Adipocyte (in vitro differentiated cells): ENCODE results near the gene CDH18.
"Not testable (repeated sequence)": the region's sequence is repeated elsewhere in the genome, so short reads cannot be mapped to it uniquely, and the experiment has no call there.

Experiments used
- DNase-seq: peaks from one replicate; pipeline ENCODE4 v3.0.0-alpha.2; 2015; ENCODE audit warnings: low read depth
- H3K27me3 ChIP-seq: replicated peaks from 2 replicates; pipeline ENCODE4 v1.7.0; 2013; ENCODE audit warnings: mild to moderate bottlenecking, low read length, moderate library complexity; ENCODE audit not compliant: control insufficient read depth, insufficient read depth
- H3K36me3 ChIP-seq: 2 replicates; pipeline ENCODE4 v1.7.0; 2013; ENCODE audit warnings: low read length, mild to moderate bottlenecking, moderate library complexity; ENCODE audit not compliant: control insufficient read depth, insufficient read depth, severe bottlenecking
- H3K4me1 ChIP-seq: 2 replicates; pipeline ENCODE4 v1.7.0; 2013; ENCODE audit warnings: mild to moderate bottlenecking, low read length, moderate library complexity; ENCODE audit not compliant: control insufficient read depth, insufficient read depth
- H3K4me3 ChIP-seq: 2 replicates; pipeline ENCODE4 v1.7.0; 2013; ENCODE audit warnings: mild to moderate bottlenecking, low read length, moderate library complexity
- H3K9ac ChIP-seq: 2 replicates; pipeline ENCODE4 v1.7.0; 2013; ENCODE audit warnings: mild to moderate bottlenecking, low read length, moderate library complexity
- H3K9me3 ChIP-seq: 2 replicates; pipeline ENCODE4 v1.7.0; 2013; ENCODE audit warnings: mild to moderate bottlenecking, low read length, moderate library complexity; ENCODE audit not compliant: control insufficient read depth

Gene CDH18

DNA sequence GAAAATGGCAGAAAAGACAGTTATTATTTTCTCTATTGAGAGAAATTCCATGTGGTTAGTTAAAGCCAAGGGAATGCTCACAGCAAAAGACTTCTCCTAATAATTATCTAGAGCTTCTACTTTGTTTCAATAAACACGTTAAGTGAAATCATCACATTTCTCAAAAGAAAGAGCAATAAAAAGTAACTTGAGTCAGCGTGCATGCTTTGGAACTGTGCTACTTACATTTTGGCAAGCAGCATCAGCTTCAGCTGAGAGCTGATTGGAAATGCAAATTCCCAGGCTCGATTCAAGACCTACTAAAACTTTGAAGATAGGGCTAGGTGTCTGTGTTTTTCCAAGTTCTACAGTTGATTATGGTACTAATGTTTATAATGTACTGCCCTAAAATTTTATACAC lies 132.1 kb downstream of the CDH18 start:
- H3K4me3 ChIP-seq = no peak overlapping the region
- no peaks in the 10 kb centered on the region for H3K36me3 ChIP-seq
- H3K4me1 ChIP-seq = peaks cover 16% of the 10 kb centered on the region
- DNase-seq = peak; percentile 11
- H3K9me3 ChIP-seq = no peaks in the 10 kb centered on the region
- H3K27me3 ChIP-seq = no peaks in the 10 kb centered on the region
- no peak overlapping the region for H3K9ac ChIP-seq

DNA sequence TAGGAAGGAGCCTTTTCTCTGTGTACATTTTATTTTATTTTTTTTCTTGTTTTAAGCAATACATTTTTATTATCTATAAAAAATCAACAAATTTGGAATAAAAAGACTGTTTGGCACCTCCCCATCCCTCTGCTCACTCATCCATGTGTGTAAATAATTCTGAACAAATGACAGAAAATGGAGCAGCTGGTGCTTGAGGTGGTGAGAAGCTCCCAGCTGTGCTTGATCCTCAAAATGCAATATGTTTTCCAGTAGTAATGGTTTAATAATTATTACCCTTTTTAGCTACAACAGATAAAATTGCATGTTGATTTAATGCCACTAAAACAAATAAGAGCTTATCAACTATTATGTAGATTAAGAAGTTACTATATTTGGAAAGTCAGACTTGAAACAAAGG lies 132.5 kb downstream of the CDH18 start:
- H3K4me3 ChIP-seq = no peak overlapping the region
- H3K4me1 ChIP-seq = peaks cover 16% of the 10 kb centered on the region
- H3K27me3 ChIP-seq = no peaks in the 10 kb centered on the region
- no peaks in the 10 kb centered on the region for H3K36me3 ChIP-seq
- H3K9me3 ChIP-seq = no peaks in the 10 kb centered on the region
- DNase-seq = peak; percentile 1
- H3K9ac ChIP-seq = no peak overlapping the region

DNA sequence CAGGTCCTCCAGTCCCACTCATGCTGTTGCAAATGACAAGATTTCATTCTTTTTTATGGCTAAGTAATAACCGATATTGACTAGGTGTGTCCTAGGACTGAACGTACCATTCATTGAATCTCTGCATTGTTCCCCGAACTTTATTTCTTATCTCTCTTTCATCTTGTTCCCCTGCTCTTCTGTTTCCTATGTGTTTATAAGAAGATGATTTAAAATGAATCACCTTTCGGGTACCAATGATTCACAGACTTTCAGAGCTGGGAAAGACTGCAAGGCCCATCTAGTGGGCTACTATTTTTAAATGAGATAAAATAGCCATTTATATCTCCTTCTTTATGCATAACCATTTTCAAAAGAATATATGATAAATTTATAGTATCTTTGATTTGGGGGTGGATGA lies 133.0 kb downstream of the CDH18 start:
- Histone ChIP-seq H3K9me3 (no peaks in the 10 kb centered on the region), H3K4me3 (no peak overlapping the region), H3K9ac (no peak overlapping the region), H3K27me3 (no peaks in the 10 kb centered on the region), H3K36me3 (no peaks in the 10 kb centered on the region), H3K4me1 (peaks cover 16% of the 10 kb centered on the region)
- peak; percentile 25 for DNase-seq

DNA sequence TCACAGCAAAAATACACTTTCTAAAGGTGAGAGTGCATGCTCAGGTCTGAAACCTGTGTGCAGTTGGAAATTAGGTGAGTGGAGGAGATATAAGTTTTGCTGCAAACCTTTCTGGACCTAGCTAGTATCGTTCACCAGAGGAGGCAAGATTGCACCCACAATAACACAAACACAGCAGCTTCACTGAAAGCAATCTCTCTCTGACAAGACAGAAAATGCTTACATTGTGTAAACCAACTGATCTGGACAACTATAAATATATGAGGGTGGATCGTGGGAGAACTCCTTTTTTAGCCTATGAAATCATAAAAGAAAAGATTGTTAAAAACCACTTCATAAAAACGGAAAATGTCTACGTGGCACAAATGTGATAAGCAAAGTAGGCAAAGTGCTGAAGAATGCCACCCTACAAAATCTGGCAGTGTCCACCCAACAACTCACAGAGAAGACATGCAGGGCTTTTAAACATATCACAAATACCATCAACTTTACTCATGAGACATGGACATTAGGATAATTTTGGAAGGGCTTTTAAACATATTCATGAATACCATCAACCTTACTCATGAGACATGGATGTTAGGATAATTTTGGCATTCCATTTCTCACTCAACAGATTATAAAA lies 134.3 kb downstream of the CDH18 start:
- Histone ChIP-seq H3K4me3 (no peak overlapping the region), H3K27me3 (no peaks in the 10 kb centered on the region), H3K36me3 (no peaks in the 10 kb centered on the region), H3K9ac (no peak overlapping the region), H3K4me1 (peaks cover 16% of the 10 kb centered on the region), H3K9me3 (no peaks in the 10 kb centered on the region)
- DNase-seq = peak; percentile 81

DNA sequence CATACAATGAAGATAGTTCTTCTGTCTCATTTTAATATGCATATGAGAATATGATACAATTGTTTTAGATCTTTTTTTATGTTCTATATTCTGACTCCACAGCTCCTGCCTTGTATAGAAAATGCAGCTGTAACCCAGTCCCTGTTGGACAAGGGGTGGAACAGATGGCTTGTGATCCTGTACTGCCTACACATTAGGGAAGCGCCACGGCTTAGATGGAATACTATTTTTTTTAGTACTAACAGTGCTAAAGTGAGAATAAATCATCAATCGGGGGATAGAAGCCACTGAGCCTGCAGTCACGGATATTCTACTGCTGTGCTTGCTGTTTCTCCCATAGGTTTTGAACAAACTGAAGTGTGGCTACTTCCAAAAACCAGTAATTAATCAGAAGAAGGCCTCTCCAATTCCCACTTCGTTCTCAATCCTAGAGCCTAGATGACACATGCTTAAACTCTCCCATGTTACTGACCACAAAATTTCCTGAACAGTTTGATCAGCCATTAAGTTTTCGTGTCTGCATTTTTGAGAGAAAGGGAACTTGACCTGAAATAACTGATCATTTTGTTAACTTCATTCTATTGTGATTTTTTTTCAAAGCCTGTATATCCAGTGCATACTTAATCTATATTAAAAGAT lies 150.3 kb downstream of the CDH18 start:
- peak; percentile 7 for DNase-seq

DNA sequence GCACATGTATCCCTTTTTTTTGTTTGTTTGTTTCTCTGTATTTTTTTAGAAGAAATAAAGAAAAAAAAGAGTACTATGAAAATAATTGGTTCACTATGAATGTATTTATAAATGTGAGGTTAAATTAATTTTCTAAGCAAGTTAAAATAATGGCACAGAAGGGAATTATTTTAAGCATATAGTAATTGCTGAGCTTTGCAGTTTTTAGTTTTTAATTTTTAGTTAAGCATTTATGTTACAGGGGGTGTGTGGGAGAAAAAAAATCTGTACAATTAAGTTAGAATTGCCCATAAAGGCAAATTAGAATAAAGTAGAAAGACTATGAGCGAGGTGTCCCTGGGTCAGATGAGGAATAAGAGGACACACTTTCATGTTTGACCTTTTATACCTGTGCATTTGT lies 152.6 kb downstream of the CDH18 start:
- no peaks in the 10 kb centered on the region for H3K9me3 ChIP-seq
- H3K4me3 ChIP-seq = no peak overlapping the region
- H3K4me1 ChIP-seq = no peaks in the 10 kb centered on the region

More for the DNA sequence above, 150.3 kb downstream of the CDH18 start:
- peaks cover 3% of the 10 kb centered on the region for H3K9me3 ChIP-seq
- H3K4me1 ChIP-seq = no peaks in the 10 kb centered on the region
- H3K9ac ChIP-seq = no peak overlapping the region
- no peaks in the 10 kb centered on the region for H3K27me3 ChIP-seq
- H3K4me3 ChIP-seq = no peak overlapping the region
- no peaks in the 10 kb centered on the region for H3K36me3 ChIP-seq

DNA sequence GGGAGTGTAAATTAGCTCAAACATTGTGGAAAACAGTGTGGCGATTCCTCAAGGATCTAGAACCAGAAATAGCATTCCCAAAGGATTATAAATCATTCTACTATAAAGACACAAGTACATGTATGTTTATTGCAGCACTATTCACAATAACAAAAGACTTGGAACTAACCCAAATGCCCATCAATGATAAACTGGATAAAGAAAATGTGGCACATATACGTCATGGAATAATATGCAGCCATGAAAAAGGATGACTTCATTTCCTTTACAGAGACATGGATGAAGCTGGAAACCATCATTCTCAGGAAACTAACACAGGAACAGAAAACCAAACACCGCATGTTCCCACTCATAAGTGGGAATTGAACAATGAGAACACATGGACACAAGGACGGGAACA lies 175.3 kb downstream of the CDH18 start:
- not testable (repeated sequence) for H3K4me1 ChIP-seq, H3K9ac ChIP-seq, H3K36me3 ChIP-seq, H3K9me3 ChIP-seq, DNase-seq, H3K4me3 ChIP-seq, H3K27me3 ChIP-seq

More for the DNA sequence above, 152.6 kb downstream of the CDH18 start:
- Histone ChIP-seq H3K9ac (no peak overlapping the region), H3K27me3 (no peaks in the 10 kb centered on the region), H3K36me3 (no peaks in the 10 kb centered on the region)
- DNase-seq = no peak

DNA sequence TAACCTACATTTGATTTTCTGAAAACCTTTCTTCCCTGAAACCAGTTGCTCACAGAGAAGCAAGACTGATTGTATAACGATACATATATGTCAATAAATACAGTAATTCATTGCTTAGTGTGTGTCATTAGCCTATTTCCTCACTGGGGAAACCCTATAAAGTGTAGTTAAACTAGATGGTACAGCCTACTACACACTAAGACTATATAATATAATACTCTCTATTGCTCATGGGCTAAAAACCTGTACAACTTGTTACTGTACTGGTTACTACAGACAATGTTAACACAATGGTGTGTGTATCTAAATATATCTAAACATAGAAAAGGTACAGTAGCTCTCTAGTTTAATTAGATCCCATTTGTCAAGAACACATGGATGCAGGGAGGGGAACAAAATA lies 181.2 kb downstream of the CDH18 start:
- H3K4me3 ChIP-seq = no peak overlapping the region
- H3K9ac ChIP-seq = no peak overlapping the region
- H3K36me3 ChIP-seq = no peaks in the 10 kb centered on the region
- DNase-seq = no peak
- no peaks in the 10 kb centered on the region for H3K9me3 ChIP-seq
- H3K27me3 ChIP-seq = no peaks in the 10 kb centered on the region
- no peaks in the 10 kb centered on the region for H3K4me1 ChIP-seq

DNA sequence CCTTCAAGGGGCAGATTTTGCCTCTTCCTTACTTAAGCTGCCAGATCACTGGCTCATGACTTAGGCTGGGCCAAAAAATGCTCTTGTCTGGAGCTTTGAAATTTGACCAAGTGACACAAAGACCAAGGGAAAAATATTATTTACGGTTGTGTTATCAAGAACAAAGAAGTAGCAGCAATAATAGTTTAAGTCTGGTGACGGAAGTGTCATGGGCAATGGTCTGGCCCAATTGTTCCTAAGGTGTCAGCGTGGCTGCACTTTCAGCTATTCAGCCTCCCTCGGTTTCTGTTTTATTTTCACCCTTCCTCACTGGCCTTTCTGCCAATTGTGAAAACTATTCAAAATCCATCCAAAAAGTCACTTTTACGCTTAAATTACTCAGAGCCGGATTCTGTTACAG lies 185.3 kb downstream of the CDH18 start:
- no peak for DNase-seq
- H3K4me3 ChIP-seq = no peak overlapping the region
- no peaks in the 10 kb centered on the region for H3K36me3 ChIP-seq
- no peaks in the 10 kb centered on the region for H3K4me1 ChIP-seq
- no peak overlapping the region for H3K9ac ChIP-seq
- no peaks in the 10 kb centered on the region for H3K9me3 ChIP-seq
- no peaks in the 10 kb centered on the region for H3K27me3 ChIP-seq

DNA sequence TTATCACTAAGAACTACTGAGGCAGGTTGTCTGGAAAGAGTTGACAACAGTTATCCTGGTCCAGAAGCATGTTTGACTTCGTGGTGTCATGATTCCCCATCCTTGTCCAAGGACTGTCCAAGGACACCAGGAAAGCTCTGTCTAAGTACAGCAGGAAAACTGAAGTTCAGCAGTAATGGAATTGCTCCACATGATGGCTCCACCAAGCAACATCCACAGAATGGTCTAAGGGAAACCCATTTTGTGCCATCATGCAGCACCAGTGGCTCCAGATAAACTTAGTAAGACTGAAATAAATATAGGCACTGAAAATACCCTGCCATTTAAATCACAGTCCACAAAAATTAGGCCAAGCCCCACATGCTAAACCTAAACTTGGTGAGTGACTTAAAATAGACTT lies 192.8 kb downstream of the CDH18 start:
- no peaks in the 10 kb centered on the region for H3K27me3 ChIP-seq
- no peaks in the 10 kb centered on the region for H3K4me1 ChIP-seq
- peak; percentile 48 for DNase-seq
- no peaks in the 10 kb centered on the region for H3K9me3 ChIP-seq
- no peak overlapping the region for H3K4me3 ChIP-seq
- no peak overlapping the region for H3K9ac ChIP-seq
- H3K36me3 ChIP-seq = no peaks in the 10 kb centered on the region

DNA sequence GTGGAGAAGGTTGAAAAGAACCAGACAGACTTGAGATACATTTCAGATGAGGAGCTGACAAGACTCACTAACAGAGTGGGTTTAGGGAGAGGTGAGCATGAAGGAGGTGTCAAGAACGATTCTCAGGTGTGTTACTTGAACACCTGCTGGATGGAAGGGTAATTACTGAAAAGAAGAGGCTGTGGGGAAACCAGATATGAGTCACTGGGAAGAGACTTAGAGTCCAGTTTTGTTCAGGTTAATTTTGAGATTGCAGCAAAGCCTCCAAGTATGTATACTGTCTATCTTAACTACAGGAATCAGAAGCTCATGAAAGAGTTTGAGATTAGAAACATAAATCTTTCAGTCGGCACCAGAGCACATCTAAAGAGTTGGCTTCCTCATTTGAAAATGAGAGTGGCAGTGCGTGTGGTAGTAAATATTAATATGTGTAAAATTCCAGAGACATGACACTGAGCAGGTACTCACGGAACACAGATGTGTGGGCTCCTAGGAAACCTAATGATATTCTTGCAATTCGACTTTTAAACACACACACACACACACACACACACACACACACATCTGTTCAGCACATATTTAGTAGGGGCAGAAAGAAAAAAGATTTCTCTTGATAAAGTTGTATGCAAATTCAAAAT lies 197.1 kb downstream of the CDH18 start:
- H3K9me3 ChIP-seq = no peaks in the 10 kb centered on the region
- no peaks in the 10 kb centered on the region for H3K36me3 ChIP-seq
- no peaks in the 10 kb centered on the region for H3K4me1 ChIP-seq
- no peak for DNase-seq
- H3K9ac ChIP-seq = no peak overlapping the region
- no peak overlapping the region for H3K4me3 ChIP-seq
- no peaks in the 10 kb centered on the region for H3K27me3 ChIP-seq
